ENCODE results near the gene STAT5B. TPM values are rescaled to one million over a fixed set of nuclear protein-coding genes. Genes with fewer than 3 reads are reported as not detected.

Gene STAT5B
- total and polyA plus RNA-seq, 9 of the 15 experiments (the other 6 are each of a cell fraction or from before 2014, with no cell fraction given): 20.8 to 176 (median 92.4) TPM

- TF ChIP-seq, protein P1, sequence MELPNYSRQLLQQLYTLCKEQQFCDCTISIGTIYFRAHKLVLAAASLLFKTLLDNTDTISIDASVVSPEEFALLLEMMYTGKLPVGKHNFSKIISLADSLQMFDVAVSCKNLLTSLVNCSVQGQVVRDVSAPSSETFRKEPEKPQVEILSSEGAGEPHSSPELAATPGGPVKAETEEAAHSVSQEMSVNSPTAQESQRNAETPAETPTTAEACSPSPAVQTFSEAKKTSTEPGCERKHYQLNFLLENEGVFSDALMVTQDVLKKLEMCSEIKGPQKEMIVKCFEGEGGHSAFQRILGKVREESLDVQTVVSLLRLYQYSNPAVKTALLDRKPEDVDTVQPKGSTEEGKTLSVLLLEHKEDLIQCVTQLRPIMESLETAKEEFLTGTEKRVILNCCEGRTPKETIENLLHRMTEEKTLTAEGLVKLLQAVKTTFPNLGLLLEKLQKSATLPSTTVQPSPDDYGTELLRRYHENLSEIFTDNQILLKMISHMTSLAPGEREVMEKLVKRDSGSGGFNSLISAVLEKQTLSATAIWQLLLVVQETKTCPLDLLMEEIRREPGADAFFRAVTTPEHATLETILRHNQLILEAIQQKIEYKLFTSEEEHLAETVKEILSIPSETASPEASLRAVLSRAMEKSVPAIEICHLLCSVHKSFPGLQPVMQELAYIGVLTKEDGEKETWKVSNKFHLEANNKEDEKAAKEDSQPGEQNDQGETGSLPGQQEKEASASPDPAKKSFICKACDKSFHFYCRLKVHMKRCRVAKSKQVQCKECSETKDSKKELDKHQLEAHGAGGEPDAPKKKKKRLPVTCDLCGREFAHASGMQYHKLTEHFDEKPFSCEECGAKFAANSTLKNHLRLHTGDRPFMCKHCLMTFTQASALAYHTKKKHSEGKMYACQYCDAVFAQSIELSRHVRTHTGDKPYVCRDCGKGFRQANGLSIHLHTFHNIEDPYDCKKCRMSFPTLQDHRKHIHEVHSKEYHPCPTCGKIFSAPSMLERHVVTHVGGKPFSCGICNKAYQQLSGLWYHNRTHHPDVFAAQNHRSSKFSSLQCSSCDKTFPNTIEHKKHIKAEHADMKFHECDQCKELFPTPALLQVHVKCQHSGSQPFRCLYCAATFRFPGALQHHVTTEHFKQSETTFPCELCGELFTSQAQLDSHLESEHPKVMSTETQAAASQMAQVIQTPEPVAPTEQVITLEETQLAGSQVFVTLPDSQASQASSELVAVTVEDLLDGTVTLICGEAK (IDR thresholded peaks at IDR 0.05): no peak
- TF ChIP-seq, protein P1 (CRISPR knock-in tag; IDR thresholded peaks at IDR 0.05): no peak
- TF ChIP-seq ZNF551 (CRISPR knock-in tag; IDR thresholded peaks at IDR 0.05): no peak
- peak; percentile 70 for TF ChIP-seq GABPA (tag; conservative IDR thresholded peaks at IDR 0.05; ENCODE audit: low read depth)
- no peak for TF ChIP-seq ZNF143 (CRISPR knock-in tag; IDR thresholded peaks at IDR 0.05)
- peak in 1 of 2 experiments; percentile 53; a peak in 1 of 4 replicates for TF ChIP-seq NONO (IDR thresholded peaks at IDR 0.05; ENCODE audit: low read depth in 2 of 2, low read length in 1 of 2)
- TF ChIP-seq DIDO1 (tag; IDR thresholded peaks at IDR 0.05; ENCODE audit: low read depth): no peak
- TF ChIP-seq ZBTB7A (IDR thresholded peaks at IDR 0.05; ENCODE audit: borderline replicate concordance, control insufficient read depth, low read depth, low read length): peak; percentile 98; the same call in 1 of the 2 replicates
- peak in 1 of 2 experiments; percentile 78; a peak in 1 of 4 replicates for TF ChIP-seq ZNF639 (CRISPR knock-in tag; conservative IDR thresholded peaks at IDR 0.05 in 1 of 2, IDR thresholded peaks at IDR 0.05 in 1 of 2)
- TF ChIP-seq KHSRP (IDR thresholded peaks at IDR 0.05): no peak
- TF ChIP-seq, protein P2, sequence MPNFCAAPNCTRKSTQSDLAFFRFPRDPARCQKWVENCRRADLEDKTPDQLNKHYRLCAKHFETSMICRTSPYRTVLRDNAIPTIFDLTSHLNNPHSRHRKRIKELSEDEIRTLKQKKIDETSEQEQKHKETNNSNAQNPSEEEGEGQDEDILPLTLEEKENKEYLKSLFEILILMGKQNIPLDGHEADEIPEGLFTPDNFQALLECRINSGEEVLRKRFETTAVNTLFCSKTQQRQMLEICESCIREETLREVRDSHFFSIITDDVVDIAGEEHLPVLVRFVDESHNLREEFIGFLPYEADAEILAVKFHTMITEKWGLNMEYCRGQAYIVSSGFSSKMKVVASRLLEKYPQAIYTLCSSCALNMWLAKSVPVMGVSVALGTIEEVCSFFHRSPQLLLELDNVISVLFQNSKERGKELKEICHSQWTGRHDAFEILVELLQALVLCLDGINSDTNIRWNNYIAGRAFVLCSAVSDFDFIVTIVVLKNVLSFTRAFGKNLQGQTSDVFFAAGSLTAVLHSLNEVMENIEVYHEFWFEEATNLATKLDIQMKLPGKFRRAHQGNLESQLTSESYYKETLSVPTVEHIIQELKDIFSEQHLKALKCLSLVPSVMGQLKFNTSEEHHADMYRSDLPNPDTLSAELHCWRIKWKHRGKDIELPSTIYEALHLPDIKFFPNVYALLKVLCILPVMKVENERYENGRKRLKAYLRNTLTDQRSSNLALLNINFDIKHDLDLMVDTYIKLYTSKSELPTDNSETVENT (CRISPR knock-in tag; IDR thresholded peaks at IDR 0.05): no peak; the same call in none of the 2 replicates
- TF ChIP-seq XRCC3 (IDR thresholded peaks at IDR 0.05): no peak
- no peak for TF ChIP-seq ZNF75A (CRISPR knock-in tag; IDR thresholded peaks at IDR 0.05)
- TF ChIP-seq, protein P3, sequence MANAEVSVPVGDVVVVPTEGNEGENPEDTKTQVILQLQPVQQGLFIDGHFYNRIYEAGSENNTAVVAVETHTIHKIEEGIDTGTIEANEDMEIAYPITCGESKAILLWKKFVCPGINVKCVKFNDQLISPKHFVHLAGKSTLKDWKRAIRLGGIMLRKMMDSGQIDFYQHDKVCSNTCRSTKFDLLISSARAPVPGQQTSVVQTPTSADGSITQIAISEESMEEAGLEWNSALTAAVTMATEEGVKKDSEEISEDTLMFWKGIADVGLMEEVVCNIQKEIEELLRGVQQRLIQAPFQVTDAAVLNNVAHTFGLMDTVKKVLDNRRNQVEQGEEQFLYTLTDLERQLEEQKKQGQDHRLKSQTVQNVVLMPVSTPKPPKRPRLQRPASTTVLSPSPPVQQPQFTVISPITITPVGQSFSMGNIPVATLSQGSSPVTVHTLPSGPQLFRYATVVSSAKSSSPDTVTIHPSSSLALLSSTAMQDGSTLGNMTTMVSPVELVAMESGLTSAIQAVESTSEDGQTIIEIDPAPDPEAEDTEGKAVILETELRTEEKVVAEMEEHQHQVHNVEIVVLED (CRISPR knock-in tag; IDR thresholded peaks at IDR 0.05): peak; percentile 57
Observed at GRCh38 chr17:42276359-42276608, at the start of gene STAT5B (continued).

Measured in K562 (cell line).